Ishikawa (cell line): ENCODE measurements around the gene PLCB1.

ENCODE experiments used
- CEBPB ChIP-seq: IDR thresholded peaks from 2 replicates; pipeline ENCODE4 v1.6.1; 2012
- CREB1 ChIP-seq: IDR thresholded peaks from 2 replicates; pipeline ENCODE4 v1.6.1; 2012; ENCODE audit warnings: low read depth
- EGR1 ChIP-seq: IDR thresholded peaks from 2 replicates; pipeline ENCODE4 v1.6.1; 2012
- EP300 ChIP-seq: IDR thresholded peaks from 2 replicates; pipeline ENCODE4 v1.6.1; 2012; ENCODE audit warnings: borderline replicate concordance
- FOXM1 ChIP-seq: IDR thresholded peaks from 2 replicates; pipeline ENCODE4 v1.6.1; 2012; ENCODE audit warnings: low read depth, borderline replicate concordance
- MAX ChIP-seq: IDR thresholded peaks from 2 replicates; pipeline ENCODE4 v1.6.1; 2012
- NFIC ChIP-seq: IDR thresholded peaks from 2 replicates; pipeline ENCODE4 v1.6.1; 2012
- RAD21 ChIP-seq: IDR thresholded peaks from 2 replicates; pipeline ENCODE4 v1.6.1; 2012; ENCODE audit warnings: low read depth
- TAF1 ChIP-seq: IDR thresholded peaks from 2 replicates; pipeline ENCODE4 v1.6.1; 2012; ENCODE audit warnings: low read depth, mild to moderate bottlenecking
- TCF12 ChIP-seq: IDR thresholded peaks from 2 replicates; pipeline ENCODE4 v1.6.1; 2012; ENCODE audit warnings: low read depth
- TEAD4 ChIP-seq: IDR thresholded peaks from 2 replicates; pipeline ENCODE4 v1.6.1; 2012
- USF1 ChIP-seq: IDR thresholded peaks from 2 replicates; pipeline ENCODE4 v1.6.1; 2012
- YY1 ChIP-seq: IDR thresholded peaks from 2 replicates; pipeline ENCODE4 v1.6.1; 2012; ENCODE audit warnings: low read depth
- ZBTB7A ChIP-seq: IDR thresholded peaks from 2 replicates; pipeline ENCODE4 v1.6.1; 2012; ENCODE audit warnings: low read depth
- TF ChIP-seq, protein P1 (sequence below): IDR thresholded peaks from 2 replicates; pipeline ENCODE4 v1.6.1; 2012; ENCODE audit warnings: low read depth, mild to moderate bottlenecking

PLCB1 gene

DNA sequence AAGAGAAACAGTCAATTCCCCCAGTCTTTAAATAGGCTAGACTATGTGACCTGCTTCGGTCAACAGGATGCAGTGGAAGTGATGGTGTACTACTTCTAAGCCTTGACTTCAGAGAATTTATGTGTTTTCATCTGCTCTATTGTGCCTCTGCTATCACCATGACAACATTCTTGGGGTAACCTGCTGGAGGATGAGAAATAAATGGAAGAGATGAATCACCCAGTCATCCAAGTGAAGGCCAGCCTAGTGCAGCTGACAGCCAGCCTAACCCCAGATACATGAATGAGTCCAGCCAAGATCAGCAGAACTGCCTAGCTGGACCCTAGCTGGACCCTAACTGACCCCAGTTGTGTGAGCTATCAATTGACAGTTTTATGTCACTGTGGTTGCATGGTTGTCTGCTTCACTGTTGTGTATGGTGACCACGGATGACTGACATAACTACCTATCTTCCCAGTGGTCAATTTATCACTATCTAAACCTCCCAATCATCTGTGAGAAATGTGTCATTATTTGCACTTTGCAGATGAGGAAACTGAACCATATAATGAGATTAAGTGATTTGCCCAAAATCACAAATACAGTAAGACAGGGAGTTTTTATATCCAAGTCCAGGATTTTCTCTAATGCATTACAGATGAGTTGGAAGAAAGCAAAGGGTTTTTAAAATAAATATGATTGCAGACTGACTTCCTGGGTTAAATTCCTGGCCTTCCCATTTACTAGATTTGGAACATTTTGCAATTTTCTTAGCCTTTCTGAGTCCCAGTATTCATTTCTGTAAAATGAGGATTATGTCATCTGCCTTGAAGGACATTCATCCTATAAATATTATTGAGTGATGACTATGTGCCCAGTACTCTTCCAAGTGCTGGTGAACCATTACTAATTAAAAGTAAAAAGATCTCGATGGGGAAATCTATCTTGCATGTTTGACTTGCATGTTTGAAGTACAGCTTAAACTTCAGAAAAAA, 800.4 kb downstream of the PLCB1 start:
- TF ChIP-seq TAF1 (no peak), TEAD4 (no peak), MAX (no peak), TCF12 (no peak)
- TF ChIP-seq, protein P1, sequence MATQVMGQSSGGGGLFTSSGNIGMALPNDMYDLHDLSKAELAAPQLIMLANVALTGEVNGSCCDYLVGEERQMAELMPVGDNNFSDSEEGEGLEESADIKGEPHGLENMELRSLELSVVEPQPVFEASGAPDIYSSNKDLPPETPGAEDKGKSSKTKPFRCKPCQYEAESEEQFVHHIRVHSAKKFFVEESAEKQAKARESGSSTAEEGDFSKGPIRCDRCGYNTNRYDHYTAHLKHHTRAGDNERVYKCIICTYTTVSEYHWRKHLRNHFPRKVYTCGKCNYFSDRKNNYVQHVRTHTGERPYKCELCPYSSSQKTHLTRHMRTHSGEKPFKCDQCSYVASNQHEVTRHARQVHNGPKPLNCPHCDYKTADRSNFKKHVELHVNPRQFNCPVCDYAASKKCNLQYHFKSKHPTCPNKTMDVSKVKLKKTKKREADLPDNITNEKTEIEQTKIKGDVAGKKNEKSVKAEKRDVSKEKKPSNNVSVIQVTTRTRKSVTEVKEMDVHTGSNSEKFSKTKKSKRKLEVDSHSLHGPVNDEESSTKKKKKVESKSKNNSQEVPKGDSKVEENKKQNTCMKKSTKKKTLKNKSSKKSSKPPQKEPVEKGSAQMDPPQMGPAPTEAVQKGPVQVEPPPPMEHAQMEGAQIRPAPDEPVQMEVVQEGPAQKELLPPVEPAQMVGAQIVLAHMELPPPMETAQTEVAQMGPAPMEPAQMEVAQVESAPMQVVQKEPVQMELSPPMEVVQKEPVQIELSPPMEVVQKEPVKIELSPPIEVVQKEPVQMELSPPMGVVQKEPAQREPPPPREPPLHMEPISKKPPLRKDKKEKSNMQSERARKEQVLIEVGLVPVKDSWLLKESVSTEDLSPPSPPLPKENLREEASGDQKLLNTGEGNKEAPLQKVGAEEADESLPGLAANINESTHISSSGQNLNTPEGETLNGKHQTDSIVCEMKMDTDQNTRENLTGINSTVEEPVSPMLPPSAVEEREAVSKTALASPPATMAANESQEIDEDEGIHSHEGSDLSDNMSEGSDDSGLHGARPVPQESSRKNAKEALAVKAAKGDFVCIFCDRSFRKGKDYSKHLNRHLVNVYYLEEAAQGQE, result no peak

GRCh38 chr20:8933381-8933807, 801.3 kb downstream of the PLCB1 start:
- TF ChIP-seq RAD21, result no peak
- TF ChIP-seq MAX, result no peak
- TF ChIP-seq USF1, result no peak
- TF ChIP-seq TEAD4, result no peak
- no peak for TF ChIP-seq FOXM1
- no peak for TF ChIP-seq CEBPB
- no peak for TF ChIP-seq EP300
- TF ChIP-seq YY1, result no peak
- TF ChIP-seq CREB1, result no peak
- TF ChIP-seq ZBTB7A, result no peak
- no peak for TF ChIP-seq TAF1
- TF ChIP-seq, protein P1, result no peak

- no peak for TF ChIP-seq ZBTB7A
- TF ChIP-seq CREB1, result no peak
- no peak for TF ChIP-seq TAF1
- no peak for TF ChIP-seq MAX
- TF ChIP-seq CEBPB, result no peak
- no peak for TF ChIP-seq TEAD4
- no peak for TF ChIP-seq NFIC
- TF ChIP-seq EP300, result no peak
- no peak for TF ChIP-seq EGR1
- no peak for TF ChIP-seq RAD21
- TF ChIP-seq FOXM1, result no peak
- TF ChIP-seq YY1, result no peak
- TF ChIP-seq TCF12, result no peak
- TF ChIP-seq USF1, result no peak
- TF ChIP-seq, protein P1, result no peak
Measured at GRCh38 chr20:8934362-8934761, 802.3 kb downstream of the PLCB1 start.
